COR-L47 (cell line): ENCODE measurements around the gene HAUS2.
"Not testable (repeated sequence)": the region's sequence is repeated elsewhere in the genome, so short reads cannot be mapped to it uniquely, and the experiment has no call there.

Experiments used
- DNase-seq: peaks from one replicate; lab custom pipeline; 2025; lab: John Stamatoyannopoulos, UW

Gene HAUS2

GRCh38 chr15:42576040-42576594 is 27.5 kb downstream of the HAUS2 start:
- no peak for DNase-seq

DNA sequence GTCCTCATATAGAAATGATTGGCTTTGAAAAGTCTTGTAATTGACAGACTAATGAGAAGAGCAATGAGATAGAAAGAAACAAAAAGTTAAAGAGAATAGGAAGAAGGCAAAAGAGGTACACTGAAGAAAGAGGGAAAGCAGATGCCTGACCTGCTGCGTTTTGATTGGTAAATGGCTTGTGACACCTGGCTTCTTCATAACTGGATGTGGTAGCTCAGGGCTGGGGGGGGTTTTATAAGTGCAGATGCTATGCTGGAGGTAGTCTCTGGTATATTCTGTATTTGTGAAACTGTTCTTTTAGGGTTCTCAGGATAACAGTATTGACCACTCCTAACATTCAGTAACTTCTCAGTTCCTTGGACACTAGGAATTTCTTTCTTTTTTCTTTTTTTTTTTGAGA is 28.1 kb downstream of the HAUS2 start:
- DNase-seq = no peak

GRCh38 chr15:42577514-42578031 is 28.9 kb downstream of the HAUS2 start:
- DNase-seq = no peak

- DNase-seq = no peak
Measured at GRCh38 chr15:42578984-42579537, 30.4 kb downstream of the HAUS2 start.

GRCh38 chr15:42581272-42581730 is 32.7 kb downstream of the HAUS2 start:
- DNase-seq = peak; percentile 83

GRCh38 chr15:42582569-42583375 is 34.1 kb downstream of the HAUS2 start:
- no peak for DNase-seq

GRCh38 chr15:42584031-42584765 is 35.6 kb downstream of the HAUS2 start:
- DNase-seq = no peak

- no peak for DNase-seq
Measured at GRCh38 chr15:42590619-42591237, 42.1 kb downstream of the HAUS2 start.

- no peak for DNase-seq
Measured at GRCh38 chr15:42591238-42591934, 42.7 kb downstream of the HAUS2 start.

DNA sequence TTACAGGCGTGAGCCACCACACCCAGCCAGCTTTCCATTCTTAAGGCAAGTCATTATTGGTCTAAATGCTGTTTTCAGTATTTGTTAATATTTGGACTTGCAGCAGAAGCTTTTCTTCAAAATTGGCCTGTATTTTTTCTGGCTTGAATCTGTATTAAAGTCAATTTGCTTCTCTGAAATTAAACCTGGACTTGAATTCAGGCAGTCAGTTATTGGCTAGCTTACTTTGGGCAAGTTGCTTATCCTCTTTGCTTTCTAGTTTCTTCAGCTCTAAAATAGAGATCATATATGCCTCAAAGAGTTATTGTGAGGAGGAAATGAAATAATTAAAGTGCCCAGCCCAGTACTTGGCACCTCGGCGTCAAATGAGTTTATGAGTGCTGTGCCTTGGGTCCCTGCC is 44.1 kb downstream of the HAUS2 start:
- no peak for DNase-seq

DNA sequence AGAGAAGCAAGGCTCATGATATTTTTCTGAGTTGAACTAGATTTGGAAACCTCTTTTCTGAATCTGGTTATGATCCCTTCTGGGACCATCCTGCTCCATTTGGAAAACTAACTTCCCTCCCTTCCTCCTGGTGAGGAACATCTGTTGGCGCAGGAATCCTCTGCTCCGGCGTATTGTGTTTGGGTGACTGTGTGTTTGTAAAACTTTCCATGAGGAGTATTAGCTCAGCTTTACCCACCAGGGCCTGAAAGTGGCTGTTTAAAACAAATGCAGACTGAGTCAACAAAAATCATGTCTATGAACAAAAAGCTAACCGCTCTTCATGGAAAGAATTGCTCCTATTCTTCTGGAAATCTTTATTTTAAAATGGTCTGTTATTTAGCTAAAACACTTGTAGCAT is 44.5 kb downstream of the HAUS2 start:
- no peak for DNase-seq

DNA sequence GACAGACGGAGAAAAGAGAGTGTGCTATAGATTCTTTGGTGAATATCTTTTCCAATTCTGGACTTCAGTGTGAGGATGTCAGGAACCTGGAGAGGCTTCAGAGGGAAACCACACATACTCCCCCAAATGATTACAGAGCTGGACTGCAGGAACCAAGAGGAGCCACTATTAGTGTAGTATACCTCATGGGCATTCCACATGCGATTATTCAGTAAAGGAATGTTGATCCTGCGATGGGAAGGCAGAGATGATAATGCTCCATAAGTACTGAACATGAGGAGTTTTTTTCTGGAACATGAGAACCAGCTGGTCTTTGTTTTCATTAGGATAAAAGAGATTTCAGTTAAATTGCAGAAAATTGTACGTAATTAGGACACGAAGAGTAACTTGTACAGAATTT is 45.5 kb downstream of the HAUS2 start:
- no peak for DNase-seq

DNA sequence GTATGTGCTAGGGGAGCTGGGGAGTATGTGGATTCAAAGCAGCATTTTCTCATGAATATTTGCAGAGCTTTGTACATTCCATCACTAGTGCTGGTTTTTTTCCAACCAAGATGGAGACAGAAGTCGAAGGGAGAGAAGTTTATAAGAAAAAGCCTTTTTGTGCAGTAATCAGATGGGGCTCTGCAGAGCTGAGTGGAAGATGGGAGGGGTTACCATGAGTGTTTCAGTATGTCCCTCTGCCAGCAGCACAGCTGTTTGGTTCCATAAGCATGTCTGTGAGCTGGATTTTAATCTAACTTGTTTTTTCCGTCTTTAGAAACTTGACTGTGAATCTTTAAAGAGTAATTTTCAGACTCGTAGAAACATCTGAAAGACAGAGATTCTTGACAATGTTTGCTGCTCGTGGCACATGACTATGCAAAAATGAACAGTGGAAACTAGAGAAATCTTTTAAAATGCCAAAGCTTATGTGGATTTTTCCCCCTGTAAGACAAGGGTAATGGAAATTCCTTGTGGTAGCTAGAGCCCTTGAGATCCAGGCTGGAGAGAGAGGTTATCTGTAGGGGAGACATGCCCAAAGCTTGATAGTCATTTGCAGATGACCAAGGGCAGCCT is 47.1 kb downstream of the HAUS2 start:
- no peak for DNase-seq

DNA sequence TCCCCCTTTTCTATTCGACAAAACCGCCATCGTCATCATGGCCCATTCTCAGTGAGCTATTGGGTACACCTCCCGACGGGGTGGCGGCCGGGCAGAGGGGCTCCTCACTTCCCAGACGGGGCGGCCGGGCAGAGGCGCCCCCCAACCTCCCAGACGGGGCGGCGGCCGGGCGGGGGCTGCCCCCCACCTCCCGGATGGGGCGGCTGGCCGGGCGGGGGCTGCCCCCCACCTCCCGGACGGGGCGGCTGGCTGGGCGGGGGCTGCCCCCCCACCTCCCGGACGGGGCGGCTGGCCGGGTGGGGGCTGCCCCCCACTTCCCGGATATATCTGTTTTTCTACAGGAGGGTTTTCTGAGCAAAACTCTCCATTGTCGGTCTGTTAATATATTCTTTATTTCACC is 52.7 kb downstream of the HAUS2 start:
- not testable (repeated sequence) for DNase-seq

- DNase-seq = no peak
Measured at GRCh38 chr15:42602501-42602900, 53.9 kb downstream of the HAUS2 start.

GRCh38 chr15:42603978-42604377 is 55.3 kb downstream of the HAUS2 start:
- no peak for DNase-seq

GRCh38 chr15:42604894-42605744 is 56.5 kb downstream of the HAUS2 start:
- no peak for DNase-seq

DNA sequence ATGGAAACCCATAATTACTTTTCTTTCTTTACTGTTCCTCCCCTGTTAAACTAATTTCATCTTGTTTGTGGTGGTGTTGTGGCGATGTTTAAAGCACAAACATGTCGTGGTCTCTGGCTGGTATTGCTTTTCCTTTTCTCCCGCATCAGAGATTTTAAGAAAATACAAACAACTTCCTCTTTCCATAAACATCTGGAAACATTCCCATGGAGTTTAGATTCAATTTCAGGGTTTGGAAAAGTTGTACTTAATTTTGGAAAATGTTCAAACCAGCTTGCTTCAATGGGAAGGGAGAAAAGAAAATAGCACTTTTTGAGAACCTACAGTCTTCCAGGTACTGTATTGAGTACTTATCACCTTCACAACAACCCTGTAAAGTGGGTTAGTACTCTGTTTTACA is 57.2 kb downstream of the HAUS2 start:
- no peak for DNase-seq

DNA sequence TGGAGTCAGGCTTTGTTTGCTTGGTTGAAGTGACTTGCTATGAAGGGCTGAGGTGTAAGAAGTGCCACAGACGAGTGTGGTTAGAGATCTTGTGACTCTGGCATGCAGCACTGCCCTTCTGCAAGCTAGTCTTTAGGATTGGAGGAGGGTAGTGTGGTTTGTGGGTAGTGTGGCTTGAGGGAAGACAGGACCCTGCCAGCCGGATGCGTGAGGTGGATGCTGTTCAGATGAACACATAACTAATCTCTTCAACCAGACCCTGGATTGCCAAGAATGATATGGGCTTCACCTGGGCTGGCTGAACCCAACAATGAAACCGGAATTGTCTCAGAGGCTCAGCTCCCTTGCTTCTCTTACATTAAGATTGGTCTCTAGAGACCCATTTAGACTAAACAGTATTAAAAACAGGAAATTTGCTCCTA is 59.5 kb downstream of the HAUS2 start:
- DNase-seq = no peak
